ENCODE results near the gene GFY.

GRCh38 chr19:49389406-49389805 is 35.8 kb upstream of the GFY start:
- no peak for TF ChIP-seq CTCF (IDR thresholded peaks at IDR 0.05)
- TF ChIP-seq POLR2A (IDR thresholded peaks at IDR 0.05): no peak
